ENCODE measurements around the gene LAMA5.

The LAMA5 gene, protein sequence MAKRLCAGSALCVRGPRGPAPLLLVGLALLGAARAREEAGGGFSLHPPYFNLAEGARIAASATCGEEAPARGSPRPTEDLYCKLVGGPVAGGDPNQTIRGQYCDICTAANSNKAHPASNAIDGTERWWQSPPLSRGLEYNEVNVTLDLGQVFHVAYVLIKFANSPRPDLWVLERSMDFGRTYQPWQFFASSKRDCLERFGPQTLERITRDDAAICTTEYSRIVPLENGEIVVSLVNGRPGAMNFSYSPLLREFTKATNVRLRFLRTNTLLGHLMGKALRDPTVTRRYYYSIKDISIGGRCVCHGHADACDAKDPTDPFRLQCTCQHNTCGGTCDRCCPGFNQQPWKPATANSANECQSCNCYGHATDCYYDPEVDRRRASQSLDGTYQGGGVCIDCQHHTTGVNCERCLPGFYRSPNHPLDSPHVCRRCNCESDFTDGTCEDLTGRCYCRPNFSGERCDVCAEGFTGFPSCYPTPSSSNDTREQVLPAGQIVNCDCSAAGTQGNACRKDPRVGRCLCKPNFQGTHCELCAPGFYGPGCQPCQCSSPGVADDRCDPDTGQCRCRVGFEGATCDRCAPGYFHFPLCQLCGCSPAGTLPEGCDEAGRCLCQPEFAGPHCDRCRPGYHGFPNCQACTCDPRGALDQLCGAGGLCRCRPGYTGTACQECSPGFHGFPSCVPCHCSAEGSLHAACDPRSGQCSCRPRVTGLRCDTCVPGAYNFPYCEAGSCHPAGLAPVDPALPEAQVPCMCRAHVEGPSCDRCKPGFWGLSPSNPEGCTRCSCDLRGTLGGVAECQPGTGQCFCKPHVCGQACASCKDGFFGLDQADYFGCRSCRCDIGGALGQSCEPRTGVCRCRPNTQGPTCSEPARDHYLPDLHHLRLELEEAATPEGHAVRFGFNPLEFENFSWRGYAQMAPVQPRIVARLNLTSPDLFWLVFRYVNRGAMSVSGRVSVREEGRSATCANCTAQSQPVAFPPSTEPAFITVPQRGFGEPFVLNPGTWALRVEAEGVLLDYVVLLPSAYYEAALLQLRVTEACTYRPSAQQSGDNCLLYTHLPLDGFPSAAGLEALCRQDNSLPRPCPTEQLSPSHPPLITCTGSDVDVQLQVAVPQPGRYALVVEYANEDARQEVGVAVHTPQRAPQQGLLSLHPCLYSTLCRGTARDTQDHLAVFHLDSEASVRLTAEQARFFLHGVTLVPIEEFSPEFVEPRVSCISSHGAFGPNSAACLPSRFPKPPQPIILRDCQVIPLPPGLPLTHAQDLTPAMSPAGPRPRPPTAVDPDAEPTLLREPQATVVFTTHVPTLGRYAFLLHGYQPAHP (N-terminal part only)

DNA sequence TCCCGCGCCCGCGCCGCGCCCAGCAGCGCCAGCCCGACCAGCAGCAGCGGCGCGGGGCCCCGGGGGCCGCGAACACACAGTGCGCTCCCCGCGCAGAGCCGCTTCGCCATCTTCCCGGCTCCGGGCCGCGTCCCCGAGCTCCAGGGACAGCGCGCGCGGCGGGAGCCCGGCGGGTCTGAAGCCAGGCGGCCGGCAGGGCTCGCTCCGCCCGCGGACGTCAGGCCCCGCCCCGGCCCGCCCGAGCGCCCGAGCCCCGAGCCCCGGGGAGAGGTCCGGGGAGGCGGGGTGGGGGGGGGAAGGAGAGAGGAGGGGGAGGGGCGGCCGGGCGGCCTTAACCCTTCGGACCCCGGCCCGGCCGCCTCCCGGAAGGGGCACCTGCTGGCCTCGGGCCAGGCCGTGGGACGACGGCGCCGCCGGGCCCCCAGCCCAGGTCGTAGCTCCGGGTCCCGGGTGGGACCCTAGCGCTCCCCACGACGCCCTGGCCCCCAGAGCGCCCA lies at the start of gene LAMA5:
LAMA5 (minus strand) TSS at position 177 of the 497 bp plus-strand sequence; CDS start at position 110, 67 bp downstream.
- no peak for DNase-seq (ENCODE audit: low read depth, low spot score)

GRCh38 chr20:62415354-62416111 lies 48.4 kb upstream of the LAMA5 start:
- DNase-seq (ENCODE audit: low read depth, low spot score) = no peak

DNA sequence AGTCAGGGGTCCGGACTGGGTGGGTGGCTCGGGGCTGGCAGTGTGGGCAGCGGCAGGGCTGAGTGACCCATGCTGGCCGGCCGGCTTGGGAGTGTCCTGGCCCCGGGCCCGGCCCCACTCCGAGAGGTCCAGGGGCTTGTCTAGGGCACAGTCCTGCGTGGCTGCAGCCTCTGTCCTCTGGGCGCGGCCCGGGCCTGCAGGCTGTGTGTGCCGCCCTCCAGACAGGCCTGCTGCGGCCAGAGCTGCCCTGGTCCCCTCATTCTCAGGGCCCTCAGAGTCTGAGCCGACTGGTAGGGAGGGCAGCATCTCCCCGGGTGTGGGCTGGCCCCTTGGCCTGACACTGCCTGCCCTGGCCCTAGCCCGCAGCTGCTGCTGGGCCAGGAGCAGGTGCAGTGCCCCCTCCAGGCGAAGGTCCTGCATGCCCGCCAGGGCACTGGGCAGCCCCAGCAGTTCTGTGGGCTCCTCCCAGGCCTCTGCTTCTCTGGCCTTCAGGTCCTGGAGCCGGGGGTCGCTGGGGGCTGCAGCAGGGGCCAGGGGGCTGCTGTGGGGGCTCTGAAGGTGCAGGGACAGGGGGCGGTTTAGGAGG lies 46.9 kb upstream of the LAMA5 start:
- no peak for DNase-seq (ENCODE audit: low read depth, low spot score)

GRCh38 chr20:62413025-62413570 lies 46.0 kb upstream of the LAMA5 start:
- DNase-seq (ENCODE audit: low read depth, low spot score) = no peak

DNA sequence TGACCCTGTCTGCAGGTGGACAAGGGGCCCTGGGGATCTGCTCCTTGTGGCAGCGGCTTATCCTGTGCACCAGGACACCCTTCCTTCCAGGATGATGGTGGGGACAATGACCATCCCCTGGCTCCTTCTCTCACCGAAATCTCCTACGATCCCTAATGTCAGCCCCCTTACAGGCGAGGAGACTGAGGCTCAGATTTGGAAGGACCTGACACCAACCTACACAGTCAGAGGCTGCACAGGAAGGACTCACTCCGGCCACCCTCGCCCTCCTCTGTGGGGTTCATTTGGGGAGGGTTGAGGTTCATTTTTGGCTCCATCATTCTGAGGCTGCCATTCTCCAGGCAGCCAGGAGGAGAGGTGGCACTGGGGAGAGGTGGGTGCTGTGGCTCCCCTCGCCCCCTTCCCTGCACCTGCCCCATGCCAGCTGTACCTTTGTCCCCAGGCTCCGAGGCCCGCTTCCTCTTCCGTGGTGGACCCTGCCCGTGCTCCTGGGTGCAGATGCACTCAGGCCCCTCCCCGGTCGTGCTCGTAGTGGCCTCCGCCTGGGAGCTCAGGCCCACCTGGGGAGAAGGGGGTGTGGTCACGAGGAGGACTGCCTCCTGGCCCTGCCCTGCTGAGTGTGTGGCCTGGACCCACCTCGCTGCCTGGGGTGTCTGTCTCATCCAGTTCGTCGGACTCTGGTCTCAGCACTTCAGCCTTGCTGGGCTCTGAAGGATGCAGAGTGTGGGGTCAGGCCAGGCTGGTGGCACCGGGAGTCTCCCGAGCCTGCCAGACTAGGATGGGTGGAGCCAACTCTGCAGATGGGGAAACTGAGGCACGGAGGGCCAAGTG lies 45.3 kb upstream of the LAMA5 start:
- no peak for DNase-seq (ENCODE audit: low read depth, low spot score)

- DNase-seq (ENCODE audit: low read depth, low spot score) = no peak
Measured at GRCh38 chr20:62411479-62412193, 44.5 kb upstream of the LAMA5 start.

- DNase-seq (ENCODE audit: low read depth, low spot score) = no peak
Measured at GRCh38 chr20:62410746-62411478, 43.8 kb upstream of the LAMA5 start.

DNA sequence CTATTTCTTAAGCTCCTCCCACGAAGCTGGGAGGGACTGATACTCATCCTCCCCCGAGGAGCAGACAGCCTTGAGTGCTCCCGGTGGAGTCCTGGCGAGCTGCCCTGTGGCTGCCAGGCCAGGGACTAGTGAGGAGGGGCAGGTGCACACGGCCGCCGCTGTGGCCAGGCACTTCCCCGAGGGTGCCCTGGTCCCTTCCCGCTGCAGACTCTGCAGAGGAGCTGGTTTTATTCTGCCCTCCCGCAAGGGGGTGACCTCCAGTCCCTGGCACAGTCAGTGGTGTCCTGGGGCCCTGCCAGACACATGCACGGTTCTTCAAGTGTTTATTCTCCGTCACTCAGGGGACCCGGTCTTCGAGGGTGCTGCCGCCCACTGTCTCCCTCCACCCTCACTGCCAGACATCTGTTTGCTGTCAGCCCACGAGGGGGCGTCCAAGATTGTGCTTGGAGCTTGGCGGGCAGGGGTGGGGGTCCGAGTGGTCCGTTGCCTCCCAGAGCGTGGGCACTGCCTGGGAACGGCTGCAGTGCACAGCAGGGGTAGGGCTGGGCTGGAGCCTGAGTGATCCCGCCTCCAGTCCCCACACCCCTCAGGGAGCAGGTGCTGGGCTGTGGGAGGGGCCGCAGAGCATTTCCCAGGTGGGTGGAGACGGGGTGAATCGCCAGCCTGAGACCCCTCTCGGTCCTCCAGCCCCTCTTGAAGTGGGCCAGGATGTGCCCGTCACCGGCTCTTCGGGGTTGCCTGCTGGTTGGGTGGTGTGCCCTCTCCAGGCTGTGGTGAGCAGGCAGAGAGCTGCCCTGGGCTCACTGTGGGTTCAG lies 43.0 kb upstream of the LAMA5 start:
- peak; percentile 69 for DNase-seq (ENCODE audit: low read depth, low spot score)

DNA sequence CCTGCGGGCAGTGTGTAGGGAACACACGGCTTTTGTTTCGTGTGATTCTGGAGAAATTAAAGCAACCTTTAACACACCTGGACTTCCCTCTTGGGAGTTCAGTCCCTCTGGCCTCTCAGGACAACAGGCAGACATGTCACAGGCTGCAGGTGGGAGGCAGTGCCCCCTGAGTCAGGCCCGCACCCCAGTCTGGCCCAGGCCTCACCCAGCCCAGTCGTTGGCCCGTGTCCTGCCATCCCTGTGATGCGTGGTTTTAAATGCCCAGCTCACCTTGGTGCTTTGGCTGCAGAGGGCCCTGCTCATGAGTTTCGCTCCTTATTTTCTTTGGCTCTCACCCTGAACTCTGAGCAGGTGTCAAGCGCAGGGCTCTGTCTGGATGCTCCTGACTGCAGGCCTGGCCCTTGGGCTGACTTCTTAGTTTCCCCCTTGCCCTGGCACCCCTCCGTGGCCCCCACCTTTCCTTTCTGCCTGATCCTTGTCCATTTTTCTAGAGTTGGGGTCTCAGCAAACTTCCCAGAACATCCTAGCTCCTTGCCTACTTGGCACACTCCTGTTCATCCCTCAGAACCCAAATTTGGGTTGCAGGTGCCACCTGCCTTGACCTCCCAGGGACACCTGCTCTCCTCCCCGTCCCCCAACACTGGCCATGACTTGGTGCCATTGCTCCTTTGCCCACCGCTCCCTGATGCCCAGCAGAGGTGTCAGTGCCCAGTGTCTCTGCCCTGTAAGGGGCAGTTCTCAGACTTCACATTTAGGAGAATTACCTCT lies 42.2 kb upstream of the LAMA5 start:
- no peak for DNase-seq (ENCODE audit: low read depth, low spot score)

DNA sequence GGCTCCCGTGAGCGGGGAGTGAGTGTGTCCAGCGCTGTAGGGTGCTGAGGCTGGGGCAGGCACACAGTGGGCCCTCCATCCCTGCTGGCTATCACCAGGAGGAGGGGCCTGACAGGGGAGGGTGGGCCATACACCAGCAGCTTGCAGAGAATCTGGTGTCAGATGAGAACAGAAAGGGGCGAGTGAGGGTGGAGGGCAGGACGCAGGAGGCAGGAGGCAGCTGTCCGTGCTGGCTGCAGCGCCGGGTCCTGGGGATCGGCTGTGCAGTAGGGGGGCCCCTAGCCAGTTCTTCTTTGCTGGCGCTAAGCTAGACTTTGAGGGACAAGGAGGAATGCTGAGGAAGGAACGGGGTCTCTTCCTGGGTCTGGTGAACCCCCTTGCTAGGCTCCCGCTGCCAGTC lies 41.5 kb upstream of the LAMA5 start:
- no peak for DNase-seq (ENCODE audit: low read depth, low spot score)

- no peak for DNase-seq (ENCODE audit: low read depth, low spot score)
Measured at GRCh38 chr20:62408055-62408454, 40.9 kb upstream of the LAMA5 start.

GRCh38 chr20:62407221-62407992 lies 40.3 kb upstream of the LAMA5 start, which contains the start of gene CABLES2:
TSS of gene CABLES2 (minus strand) at chr20:62407285. CDS start at chr20:62407276, 9 bp downstream.
- DNase-seq (ENCODE audit: low read depth, low spot score) = peak; percentile 88

DNA sequence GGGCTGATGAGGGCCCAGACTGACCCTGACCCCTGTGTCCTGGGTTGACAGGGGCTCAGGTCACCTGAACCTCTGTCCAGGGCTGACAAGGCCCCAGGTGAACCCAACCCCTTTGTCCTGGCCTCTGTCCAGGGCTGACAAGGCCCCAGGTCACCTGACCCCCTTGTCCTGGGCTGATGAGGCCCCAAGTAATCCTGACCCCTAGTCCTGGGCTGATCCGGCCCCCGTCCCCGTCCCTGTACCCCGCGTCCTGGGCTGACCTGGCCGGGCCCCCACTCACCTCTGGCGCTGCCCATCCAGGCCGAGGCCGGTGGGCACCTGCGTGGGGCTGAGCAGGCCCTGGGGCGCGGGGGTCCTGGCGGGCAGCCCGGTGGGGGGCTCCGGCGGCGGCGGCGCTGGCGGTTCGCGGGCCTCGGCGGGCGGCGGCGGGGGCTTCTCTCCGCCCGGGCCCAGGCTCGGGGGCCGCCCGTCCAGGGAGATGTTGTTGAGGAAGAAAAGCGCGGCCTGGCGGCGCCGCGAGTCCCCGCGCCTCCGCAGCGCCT lies 39.6 kb upstream of the LAMA5 start:
- DNase-seq (ENCODE audit: low read depth, low spot score) = no peak

- no peak for DNase-seq (ENCODE audit: low read depth, low spot score)
Measured at GRCh38 chr20:62405981-62406513, 38.9 kb upstream of the LAMA5 start.
